Activated CD4-positive, CD25-positive, alpha-beta regulatory T cell treated with anti-CD3 and anti-CD28 coated beads, Interleukin-2, amount 50 U/mL, for 24 hours (primary cell): ENCODE data around the gene SLF2.
A peak's percentile ranks its signal among the peaks of the same experiment; 100 is the strongest.

Experiments used
- ATAC-seq, 2 donors: fragments of 150-1000 bp; cut with Tn5 transposase; one replicate each; pipeline ENCODE4 v1.10.0; 2021; ENCODE audit warnings: mild to moderate bottlenecking in 1 of 2, moderate library complexity in 1 of 2

SLF2 gene

GRCh38 chr10:101000915-101001658 is 88.3 kb downstream of the SLF2 start:
- no peak for ATAC-seq

- no peak for ATAC-seq
These were observed 88.9 kb downstream of the SLF2 start for GRCh38 chr10:101001659-101002035.

- ATAC-seq = no peak
These were observed 89.7 kb downstream of the SLF2 start for GRCh38 chr10:101002456-101002855.

GRCh38 chr10:101003639-101004206 is 91.0 kb downstream of the SLF2 start:
- ATAC-seq = no peak

DNA sequence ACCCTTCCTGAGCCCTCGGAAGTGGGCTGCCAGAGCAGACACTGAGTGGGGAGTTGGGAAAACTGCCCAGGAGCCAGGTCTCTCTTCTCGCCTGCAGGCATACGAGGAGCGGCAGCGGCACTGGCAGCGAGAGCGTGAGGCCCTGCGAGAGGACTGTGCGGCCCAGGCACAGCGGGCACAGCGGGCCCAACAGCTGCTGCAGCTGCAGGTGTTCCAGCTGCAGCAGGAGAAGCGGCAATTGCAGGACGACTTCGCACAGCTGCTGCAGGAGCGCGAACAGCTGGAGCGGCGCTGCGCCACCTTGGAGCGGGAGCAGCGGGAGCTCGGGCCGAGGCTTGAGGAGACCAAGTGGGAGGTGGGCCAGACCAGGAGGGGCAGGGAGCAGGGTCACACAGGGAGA is 92.6 kb downstream of the SLF2 start:
- no peak for ATAC-seq

DNA sequence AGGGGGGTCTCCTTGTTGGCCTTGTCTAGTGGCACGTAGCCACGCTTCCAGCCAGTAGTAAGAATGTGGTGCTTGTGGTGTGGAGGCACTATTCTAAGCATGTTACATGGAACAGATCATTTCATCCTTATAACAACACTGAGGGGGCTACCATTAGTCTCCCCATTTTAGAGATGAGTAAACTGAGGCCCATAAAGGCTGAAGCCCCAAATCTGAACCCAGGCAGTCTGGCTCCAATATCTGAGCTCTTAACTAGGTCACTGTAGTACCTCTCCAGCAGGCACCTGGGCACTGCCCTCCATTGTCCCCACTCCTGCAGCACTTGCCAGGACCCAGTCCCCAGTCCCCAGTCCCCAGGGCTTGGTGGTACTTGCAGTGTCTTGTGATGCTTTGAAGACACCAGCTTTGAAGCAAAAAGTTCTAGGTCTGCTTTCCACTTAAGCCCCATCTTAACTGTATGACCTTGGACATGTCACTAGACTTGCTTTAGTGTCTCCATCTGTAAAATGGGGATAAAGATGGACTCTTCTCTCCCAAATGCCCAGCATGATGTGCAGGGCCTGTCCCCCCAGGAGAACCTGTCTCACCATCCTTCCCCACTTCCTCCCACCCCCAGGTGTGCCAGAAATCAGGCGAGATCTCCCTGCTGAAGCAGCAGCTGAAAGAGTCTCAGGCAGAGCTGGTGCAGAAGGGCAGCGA is 93.3 kb downstream of the SLF2 start:
- no peak for ATAC-seq

DNA sequence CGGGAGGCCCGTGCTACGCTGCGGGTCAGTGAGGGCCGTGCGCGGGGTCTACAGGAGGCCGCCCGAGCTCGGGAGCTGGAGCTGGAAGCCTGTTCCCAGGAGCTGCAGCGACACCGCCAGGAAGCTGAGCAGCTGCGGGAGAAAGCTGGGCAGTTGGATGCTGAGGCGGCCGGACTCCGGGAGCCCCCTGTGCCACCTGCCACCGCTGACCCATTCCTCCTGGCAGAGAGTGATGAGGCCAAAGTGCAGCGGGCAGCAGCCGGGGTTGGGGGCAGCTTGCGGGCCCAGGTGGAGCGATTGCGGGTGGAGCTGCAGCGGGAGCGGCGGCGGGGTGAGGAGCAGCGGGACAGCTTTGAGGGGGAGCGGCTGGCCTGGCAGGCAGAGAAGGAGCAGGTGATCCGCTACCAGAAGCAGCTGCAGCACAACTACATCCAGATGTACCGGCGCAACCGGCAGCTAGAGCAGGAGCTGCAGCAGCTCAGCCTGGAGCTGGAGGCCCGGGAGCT is 93.9 kb downstream of the SLF2 start:
- no peak for ATAC-seq

- ATAC-seq = no peak
These were observed 94.4 kb downstream of the SLF2 start for GRCh38 chr10:101007099-101007711.

DNA sequence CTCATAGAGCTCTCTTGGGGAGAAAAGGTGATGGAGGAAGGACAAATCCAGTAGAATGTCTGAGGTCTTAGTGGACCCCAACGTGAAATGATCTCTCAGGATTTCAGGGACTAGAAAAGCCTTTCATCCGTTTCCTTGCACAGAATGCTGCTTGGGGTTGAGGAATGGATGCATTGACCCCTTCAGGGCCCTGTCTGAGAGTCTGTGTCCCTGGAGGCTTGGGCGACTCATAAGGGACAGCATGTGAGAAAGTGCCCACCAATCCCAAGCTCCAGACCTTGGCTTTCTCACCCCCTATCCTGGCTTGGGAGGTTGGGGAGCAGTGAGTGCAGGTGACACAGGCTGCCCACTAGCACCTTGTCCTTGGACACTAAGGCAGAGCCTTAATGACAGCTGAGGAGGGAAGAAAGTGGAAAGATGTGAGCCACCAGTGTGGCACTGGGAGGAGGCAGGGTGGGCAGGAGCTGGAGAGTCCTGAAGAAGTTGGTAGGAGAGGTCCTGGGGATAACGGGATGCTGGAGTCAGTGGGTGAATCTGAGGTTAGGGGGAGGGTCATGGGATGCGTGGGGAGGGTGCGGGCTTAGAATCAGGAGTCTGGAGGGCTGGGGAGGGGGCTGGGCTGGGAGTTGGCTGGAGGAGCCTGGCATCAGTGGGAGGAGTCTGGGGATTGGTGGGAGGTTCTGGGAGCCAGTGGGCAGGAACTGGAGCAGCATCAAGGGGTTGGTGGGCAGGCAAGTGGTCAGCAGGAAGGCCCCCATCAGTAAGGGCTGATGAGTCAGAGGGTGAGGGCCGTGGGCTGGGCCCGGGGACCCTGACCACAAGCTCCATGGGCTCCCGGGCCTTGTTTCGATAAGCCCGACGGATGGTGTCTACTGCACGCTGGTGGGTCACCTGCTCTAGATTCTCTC is 95.4 kb downstream of the SLF2 start:
- no peak for ATAC-seq

DNA sequence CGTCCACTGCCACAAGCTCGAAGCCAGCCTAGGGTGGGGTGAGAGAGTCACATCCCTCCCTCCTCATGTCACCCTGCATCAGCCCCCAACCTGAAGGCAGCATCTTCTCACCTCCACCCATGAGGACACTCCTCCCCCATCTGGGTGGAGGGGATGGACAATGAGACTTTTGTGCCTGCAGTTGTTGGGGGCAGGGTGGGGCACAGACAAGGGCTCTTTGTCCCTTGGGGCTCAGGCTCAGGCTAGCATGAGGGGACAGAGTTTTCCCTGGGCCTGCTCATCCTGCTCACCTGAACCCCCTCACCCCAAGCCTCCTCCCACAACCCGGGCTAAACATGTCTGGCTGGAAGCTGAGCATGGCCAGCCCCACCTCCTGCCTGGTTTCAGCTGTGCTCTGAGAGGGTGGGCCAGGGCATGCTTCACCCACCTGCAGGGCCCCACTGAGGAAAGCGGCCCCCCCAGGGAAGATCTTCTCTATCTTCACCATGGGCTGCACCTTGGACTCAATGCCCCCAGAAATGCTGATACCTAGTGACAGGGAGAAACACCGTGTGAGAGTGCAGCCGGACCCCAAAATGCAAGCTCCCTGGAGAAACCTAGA is 96.2 kb downstream of the SLF2 start:
- no peak for ATAC-seq

DNA sequence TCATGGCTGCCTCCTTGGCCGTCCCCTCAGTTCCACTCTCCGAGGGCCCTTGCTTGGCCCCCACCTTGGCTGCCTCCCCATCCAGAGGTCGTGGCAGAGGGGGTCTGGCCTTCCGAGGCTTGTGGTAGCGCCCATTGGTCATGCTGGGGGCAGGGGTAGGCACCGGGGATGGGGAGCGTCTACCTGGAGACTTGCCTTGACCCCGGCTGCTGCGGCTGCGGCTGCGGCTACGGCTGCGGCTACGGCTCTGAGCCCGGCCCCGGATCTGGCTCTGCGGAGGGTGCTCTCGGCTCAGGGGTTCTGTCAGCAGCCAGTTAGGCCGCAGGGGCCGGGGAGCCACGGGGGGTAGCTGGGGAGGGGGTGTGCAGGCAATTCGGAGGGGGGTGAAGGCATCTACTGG is 97.6 kb downstream of the SLF2 start:
- ATAC-seq = no peak

DNA sequence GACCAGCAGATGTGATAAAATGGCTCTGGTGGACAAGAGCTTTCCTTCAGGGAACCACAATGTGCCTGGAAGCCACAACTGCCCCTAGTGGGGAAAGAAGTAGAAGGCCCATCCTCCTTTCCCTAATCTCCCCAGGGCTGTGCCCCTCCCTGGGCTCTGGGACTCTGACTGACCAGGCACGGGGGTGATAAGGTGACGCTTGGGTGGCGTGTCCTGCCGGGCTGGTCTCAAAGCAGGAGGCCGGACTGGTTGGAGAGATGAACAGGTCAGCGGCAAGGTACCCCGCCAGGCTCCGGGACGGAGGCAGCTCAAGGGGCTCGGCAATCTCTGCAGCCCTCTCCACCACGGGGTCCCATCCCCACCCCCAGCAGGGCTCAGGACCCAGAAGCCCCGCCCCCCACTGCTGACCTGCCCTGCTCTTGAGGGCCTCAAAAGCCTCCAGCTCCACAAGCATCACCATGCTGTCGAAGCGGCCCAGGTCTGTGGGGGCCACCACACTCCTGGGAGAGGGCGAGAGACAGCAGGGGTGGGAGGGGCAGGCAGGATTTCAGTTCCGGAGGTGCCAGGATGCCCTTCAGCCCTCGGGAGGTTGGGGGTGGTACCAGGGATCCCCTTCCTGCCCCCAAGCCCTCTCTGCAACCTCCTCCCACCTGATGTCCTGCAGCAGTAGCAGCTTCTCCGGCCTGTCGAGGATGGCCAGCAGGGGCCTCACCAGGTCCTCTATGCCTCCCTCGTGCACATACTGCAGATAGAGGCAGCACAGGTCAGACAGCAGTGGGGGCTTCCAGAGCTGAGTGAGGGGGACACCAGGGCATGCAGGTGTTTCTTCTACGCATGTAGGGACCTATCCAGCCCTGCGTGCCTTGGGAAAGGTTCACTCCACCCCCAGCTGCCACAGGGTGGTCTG is 99.0 kb downstream of the SLF2 start:
- no peak for ATAC-seq

- peak; percentile 93 to 95 for ATAC-seq
These were observed 100.0 kb downstream of the SLF2 start for GRCh38 chr10:101012525-101013364.

DNA sequence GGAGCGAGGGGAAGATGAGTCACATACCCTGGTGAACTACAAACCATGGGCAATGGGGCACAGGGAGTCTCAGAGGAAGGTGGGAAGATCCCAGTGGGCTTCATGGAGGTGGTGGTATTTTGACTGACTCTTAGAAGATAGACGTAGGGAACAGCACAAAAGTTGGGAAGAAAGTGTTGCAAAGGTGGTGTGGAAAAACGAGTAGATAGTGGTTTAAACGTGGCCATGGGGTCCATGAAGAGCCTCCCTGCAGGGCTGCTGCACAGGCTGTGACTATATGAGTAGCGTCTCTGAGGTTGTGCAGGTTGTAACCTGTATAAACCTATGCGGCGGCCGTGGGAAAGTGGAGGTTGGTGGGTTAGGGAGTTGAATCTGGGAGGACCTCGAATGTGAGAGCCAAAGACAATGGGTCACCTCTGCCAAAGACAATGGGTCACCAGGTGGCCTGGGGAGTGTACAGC is 100.6 kb downstream of the SLF2 start:
- ATAC-seq = no peak

DNA sequence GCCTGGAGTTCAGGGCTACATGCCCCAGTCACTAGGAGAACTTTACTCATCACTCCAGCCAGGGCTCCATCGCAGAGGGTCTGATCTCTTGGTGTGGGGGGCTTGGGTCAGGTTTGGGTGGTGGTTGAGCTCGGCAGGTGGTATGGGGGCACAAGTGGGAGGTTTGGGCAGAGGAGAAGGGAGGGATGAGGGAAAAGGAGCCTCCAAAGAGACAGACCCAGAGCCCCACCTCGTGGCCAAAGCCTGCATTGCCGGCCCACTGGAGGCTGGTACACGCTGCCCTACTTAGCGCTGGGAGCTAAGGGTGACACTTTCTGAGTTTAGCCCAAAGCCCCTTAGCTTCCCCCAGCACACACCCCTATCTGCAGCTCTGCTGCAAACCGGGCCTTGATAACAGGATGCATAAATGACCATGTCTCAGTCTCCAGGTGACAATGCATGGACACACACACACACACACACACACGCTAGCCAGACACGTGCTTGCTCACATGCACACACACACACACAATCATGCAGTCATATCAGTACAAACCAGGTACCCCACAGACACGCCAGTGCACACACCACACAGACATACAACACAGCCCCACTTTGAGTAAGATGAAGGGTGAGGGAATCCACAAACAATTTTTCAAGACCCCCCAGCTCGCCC is 101.6 kb downstream of the SLF2 start:
- ATAC-seq = no peak
